ENCODE results near the gene GORASP2.

Gene GORASP2

DNA sequence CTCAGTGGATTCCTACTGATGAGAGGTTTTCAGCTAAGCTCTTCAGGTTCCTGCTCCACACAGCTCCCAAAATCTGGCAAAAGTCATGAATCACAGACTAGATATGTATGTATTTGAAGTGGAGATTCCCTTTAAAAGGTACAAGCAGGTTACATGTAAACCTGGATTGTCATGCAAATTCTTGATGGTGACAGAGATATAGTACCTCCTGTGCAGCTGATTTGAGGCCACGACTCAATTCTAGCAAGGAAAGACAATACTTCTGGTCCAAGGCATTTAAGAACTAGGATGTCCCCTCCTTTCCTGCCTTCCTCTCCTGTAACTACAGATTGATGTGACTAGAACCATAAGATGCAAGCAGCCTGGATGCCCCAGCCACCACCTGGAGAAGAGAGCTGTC lies 55.0 kb downstream of the GORASP2 start:
- TF ChIP-seq, protein P1, sequence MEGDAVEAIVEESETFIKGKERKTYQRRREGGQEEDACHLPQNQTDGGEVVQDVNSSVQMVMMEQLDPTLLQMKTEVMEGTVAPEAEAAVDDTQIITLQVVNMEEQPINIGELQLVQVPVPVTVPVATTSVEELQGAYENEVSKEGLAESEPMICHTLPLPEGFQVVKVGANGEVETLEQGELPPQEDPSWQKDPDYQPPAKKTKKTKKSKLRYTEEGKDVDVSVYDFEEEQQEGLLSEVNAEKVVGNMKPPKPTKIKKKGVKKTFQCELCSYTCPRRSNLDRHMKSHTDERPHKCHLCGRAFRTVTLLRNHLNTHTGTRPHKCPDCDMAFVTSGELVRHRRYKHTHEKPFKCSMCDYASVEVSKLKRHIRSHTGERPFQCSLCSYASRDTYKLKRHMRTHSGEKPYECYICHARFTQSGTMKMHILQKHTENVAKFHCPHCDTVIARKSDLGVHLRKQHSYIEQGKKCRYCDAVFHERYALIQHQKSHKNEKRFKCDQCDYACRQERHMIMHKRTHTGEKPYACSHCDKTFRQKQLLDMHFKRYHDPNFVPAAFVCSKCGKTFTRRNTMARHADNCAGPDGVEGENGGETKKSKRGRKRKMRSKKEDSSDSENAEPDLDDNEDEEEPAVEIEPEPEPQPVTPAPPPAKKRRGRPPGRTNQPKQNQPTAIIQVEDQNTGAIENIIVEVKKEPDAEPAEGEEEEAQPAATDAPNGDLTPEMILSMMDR (IDR thresholded peaks at IDR 0.05; ENCODE audit: low read length), result no peak
- TF ChIP-seq EZH2 (optimal IDR thresholded peaks at IDR 0.05; ENCODE audit: low read depth, low read length) (no peak), EZH2phosphoT487 (IDR thresholded peaks at IDR 0.05; ENCODE audit: low read length) (no peak)

DNA sequence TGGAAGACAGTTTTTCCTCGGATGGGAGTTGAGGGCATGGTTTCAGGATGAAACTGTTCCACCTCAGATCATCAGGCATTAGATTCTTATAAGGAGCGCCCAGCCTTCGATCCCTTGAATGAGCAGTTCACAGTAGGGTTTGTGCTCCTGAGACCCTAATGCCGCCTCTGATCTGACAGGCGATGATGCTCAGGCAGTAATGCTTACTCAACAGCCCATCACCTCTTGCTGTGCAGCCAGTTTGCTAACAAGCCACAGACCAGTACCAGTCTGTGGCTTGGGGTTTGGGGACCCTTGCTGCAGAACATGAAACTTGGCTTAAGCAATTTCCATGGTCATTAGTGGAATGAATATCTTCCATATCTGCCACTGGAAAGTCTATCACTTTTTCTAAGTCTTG lies 56.4 kb downstream of the GORASP2 start:
- no peak for DNase-seq
- H3K9me2 ChIP-seq (replicated peaks; ENCODE audit: insufficient read depth, low read length), result no peaks in the 10 kb centered on the region
- no peak overlapping the region for H2AFZ ChIP-seq (ENCODE audit: low read length)
- no peaks in the 10 kb centered on the region for H3K36me3 ChIP-seq (replicated peaks; ENCODE audit: insufficient read depth, low read length)
- no peak overlapping the region for H3K4me2 ChIP-seq (ENCODE audit: low read depth, low read length)
- H3K27me3 ChIP-seq (replicated peaks; ENCODE audit: insufficient read depth, low read length), result no peaks in the 10 kb centered on the region
- H4K20me1 ChIP-seq (ENCODE audit: insufficient read depth, low read length), result no peaks in the 10 kb centered on the region
- no peaks in the 10 kb centered on the region for H3K79me2 ChIP-seq (ENCODE audit: low read length)
- TF ChIP-seq EZH2 (optimal IDR thresholded peaks at IDR 0.05; ENCODE audit: low read depth, low read length), result no peak
- TF ChIP-seq, protein P1 (IDR thresholded peaks at IDR 0.05; ENCODE audit: low read length), result no peak
- TF ChIP-seq EZH2phosphoT487 (IDR thresholded peaks at IDR 0.05; ENCODE audit: low read length), result no peak
- no peaks in the 10 kb centered on the region for H3K4me1 ChIP-seq (ENCODE audit: low read length)
- H3K9ac ChIP-seq (ENCODE audit: low read length), result no peak overlapping the region
- H3K9me3 ChIP-seq (replicated peaks; ENCODE audit: insufficient read depth, low read length), result no peaks in the 10 kb centered on the region
- no peak overlapping the region for H3K4me3 ChIP-seq (ENCODE audit: low read length)
- H3F3A ChIP-seq (ENCODE audit: insufficient read depth, low read length), result no peaks in the 10 kb centered on the region
- no peak overlapping the region for H3K27ac ChIP-seq (ENCODE audit: low read length)

More for the DNA sequence above, 55.0 kb downstream of the GORASP2 start:
- no peaks in the 10 kb centered on the region for H4K20me1 ChIP-seq (ENCODE audit: insufficient read depth, low read length)
- H3K27me3 ChIP-seq (replicated peaks; ENCODE audit: insufficient read depth, low read length), result no peaks in the 10 kb centered on the region
- H3K79me2 ChIP-seq (ENCODE audit: low read length), result no peaks in the 10 kb centered on the region
- H2AFZ ChIP-seq (ENCODE audit: low read length), result no peak overlapping the region
- H3K36me3 ChIP-seq (replicated peaks; ENCODE audit: insufficient read depth, low read length), result no peaks in the 10 kb centered on the region
- H3K4me1 ChIP-seq (ENCODE audit: low read length), result no peaks in the 10 kb centered on the region
- no peak overlapping the region for H3K27ac ChIP-seq (ENCODE audit: low read length)
- H3K4me3 ChIP-seq (ENCODE audit: low read length), result no peak overlapping the region
- H3K9me3 ChIP-seq (replicated peaks; ENCODE audit: insufficient read depth, low read length), result no peaks in the 10 kb centered on the region
- DNase-seq, result no peak
- no peak overlapping the region for H3K9ac ChIP-seq (ENCODE audit: low read length)
- no peaks in the 10 kb centered on the region for H3K9me2 ChIP-seq (replicated peaks; ENCODE audit: insufficient read depth, low read length)
- no peak overlapping the region for H3K4me2 ChIP-seq (ENCODE audit: low read depth, low read length)
- H3F3A ChIP-seq (ENCODE audit: insufficient read depth, low read length), result no peaks in the 10 kb centered on the region

DNA sequence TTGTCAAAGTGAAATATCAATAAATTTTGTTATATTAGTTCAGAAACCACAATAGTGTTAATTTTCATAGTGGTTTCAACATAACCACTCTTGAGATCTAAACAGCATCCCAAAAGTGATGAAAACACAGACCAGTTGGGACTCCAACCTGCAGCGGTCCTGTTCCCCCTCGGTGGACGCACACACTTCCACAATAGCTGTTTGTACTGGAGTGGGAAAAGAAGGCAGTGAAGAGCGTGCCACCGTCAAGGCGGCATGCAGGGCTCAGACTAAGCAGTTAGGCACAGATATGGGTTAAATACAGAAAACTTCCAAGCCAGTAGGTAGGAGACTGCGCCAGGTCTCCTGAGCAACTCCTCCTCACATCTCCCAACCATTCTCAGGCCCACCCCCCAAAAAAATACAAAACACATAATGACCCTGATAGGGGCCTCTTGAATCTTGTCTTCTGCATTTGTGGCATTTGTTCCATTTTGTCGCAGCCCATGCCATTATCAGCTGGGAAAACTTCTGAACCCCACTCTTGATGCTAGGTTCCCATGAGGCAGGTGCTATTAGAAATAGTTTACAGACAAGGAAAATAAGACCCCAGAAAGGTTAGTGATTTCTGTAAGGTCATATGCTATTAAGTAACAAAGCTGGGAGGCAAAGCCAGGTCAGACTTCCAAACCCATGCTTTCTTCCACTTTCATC lies 57.7 kb downstream of the GORASP2 start:
- TF ChIP-seq EZH2 (optimal IDR thresholded peaks at IDR 0.05; ENCODE audit: low read depth, low read length), result no peak
- TF ChIP-seq EZH2phosphoT487 (IDR thresholded peaks at IDR 0.05; ENCODE audit: low read length), result no peak
- TF ChIP-seq, protein P1 (IDR thresholded peaks at IDR 0.05; ENCODE audit: low read length), result no peak
- no peaks in the 10 kb centered on the region for H3K4me1 ChIP-seq (ENCODE audit: low read length)
- DNase-seq, result no peak

More for the DNA sequence above, 57.7 kb downstream of the GORASP2 start:
- H3K9me2 ChIP-seq (replicated peaks; ENCODE audit: insufficient read depth, low read length), result no peaks in the 10 kb centered on the region
- no peaks in the 10 kb centered on the region for H3F3A ChIP-seq (ENCODE audit: insufficient read depth, low read length)
- no peaks in the 10 kb centered on the region for H4K20me1 ChIP-seq (ENCODE audit: insufficient read depth, low read length)
- H3K9me3 ChIP-seq (replicated peaks; ENCODE audit: insufficient read depth, low read length), result no peaks in the 10 kb centered on the region
- H3K9ac ChIP-seq (ENCODE audit: low read length), result no peak overlapping the region
- H3K27me3 ChIP-seq (replicated peaks; ENCODE audit: insufficient read depth, low read length), result no peaks in the 10 kb centered on the region
- no peak overlapping the region for H3K4me2 ChIP-seq (ENCODE audit: low read depth, low read length)
- H2AFZ ChIP-seq (ENCODE audit: low read length), result no peak overlapping the region
- H3K4me3 ChIP-seq (ENCODE audit: low read length), result no peak overlapping the region
- H3K36me3 ChIP-seq (replicated peaks; ENCODE audit: insufficient read depth, low read length), result no peaks in the 10 kb centered on the region
- no peaks in the 10 kb centered on the region for H3K79me2 ChIP-seq (ENCODE audit: low read length)
- no peak overlapping the region for H3K27ac ChIP-seq (ENCODE audit: low read length)

All from MM.1S (cell line).